Stimulated activated CD4-positive, alpha-beta T cell treated with anti-CD3 and anti-CD28 coated beads, Interleukin-1b, Interleukin-23, amount 100 ng/mL, for 1 hour (primary cell): Measurements from ENCODE around the gene LRFN2.

Experiments used
- DNase-seq, 2 donors: peaks; one replicate each; pipeline ENCODE4 v3.0.0-alpha.2; 2020; ENCODE audit warnings: low read depth in 2 of 2

Gene LRFN2

DNA sequence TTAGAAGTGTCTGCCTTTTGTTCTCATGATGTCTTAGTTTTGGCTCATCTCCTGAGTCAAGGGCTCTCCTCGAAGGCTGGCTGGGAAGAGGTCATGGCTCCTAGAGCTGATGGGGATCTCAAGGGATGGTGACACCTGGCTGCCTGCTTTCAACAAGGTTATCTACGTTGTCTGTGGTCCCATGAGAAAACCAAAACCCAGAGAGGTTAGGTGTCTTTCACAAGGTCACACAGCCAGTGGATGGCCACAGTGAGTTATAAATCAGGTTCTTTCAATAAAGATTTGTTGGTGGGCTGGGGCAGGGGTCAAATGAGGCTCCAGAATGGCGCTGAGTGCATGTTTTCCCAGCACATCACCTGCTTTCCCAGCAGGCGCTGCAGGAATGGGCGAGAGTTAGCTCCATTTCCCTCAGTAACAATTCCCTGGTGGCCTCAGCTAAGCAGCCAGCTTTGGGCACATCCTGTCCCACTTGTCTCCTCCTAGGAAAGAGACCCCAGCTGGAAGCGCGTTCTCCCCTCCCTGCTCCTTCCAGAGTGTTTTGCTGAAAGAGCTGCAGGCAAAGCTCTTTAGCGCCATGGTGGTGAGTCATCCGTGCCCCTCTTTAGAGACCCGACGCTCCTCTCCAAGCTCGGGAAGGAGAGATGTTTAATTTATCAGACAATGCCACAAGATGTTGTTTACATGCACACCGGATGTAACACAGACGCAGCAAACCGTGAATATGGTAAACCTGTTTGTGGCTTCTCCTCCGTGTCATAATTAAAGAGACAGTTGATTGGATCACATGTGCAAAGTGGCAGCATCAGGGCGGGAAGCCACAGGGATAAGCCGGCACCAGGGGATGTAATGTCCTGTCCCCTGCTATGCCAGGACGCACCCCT lies 109.7 kb downstream of the LRFN2 start:
- no peak for DNase-seq

DNA sequence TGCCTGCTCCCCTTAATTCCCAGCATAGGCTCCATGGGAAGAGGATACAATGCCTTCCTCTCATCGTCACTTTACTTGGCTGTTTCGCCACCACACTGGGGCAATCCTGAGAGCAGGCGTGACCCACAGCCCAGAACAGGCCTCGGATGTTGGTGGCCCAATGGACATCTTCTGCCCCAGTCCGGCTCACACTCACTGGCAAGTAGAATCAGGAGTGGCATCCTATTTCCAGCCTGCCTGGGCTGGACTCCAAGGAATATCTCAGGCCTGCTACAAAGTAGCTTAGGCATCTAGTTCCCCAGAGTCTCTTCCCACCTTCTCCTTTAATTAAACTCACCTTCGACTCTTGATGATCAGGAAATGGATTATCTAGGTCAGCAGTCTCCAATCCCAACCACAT lies 110.5 kb downstream of the LRFN2 start:
- DNase-seq = no peak

DNA sequence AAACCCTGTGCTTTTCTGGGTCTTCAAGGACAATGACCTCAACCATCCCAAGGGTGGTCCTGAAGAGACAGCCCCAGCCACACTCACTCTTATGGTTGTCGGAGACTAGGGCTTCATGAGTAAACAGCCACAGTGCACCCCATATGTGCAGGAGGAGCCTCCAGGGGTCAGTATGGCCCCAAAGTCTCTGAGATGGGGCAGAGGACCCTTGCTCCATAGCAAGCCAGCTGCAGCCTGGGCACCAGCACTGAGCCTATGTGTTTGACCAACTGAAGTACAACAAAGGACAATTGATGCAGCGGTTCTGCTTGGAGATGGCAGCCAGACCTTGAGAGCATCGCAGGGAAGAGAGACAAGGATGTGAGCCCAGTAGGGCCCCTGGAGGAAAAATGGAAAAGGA lies 112.2 kb downstream of the LRFN2 start:
- no peak for DNase-seq

DNA sequence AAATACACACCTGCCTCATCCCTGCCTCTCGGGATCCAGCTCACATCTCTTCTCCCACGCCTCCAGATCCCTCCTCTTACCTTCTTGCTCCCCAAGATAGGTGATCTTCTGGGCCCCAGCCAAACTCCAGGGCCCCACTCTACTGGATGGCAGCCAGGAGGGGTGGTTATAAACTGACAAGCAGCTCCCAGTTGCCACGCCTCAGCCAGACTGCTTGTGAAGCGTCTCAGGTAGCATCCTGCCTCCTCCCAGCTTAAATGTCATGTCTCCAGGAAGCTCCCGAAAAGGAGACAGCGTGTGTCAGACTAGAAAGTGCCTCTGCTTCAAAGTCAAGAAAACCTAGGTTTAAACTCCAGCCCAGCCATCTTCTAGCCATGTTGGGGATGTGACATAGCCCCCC lies 114.1 kb downstream of the LRFN2 start:
- DNase-seq = no peak

DNA sequence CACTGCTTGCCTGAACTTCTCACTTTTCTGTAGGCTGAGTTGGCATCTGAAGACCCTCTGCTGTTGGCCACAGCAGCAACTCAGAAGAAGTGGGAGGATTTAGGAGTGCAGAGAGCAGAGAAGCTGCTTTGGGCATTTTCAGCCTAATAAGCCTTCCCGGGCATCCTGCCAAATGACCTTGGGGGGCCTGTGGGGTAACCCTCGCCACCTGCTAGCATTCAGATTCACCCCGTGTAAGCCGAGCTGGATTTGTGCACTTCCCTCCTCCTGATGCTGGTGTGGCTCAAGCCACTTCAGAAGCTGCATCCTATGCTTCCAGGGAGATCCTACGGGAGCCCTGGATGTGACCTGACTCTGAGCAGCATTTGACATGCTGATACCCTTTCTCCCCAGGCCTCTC lies 114.8 kb downstream of the LRFN2 start:
- no peak for DNase-seq

DNA sequence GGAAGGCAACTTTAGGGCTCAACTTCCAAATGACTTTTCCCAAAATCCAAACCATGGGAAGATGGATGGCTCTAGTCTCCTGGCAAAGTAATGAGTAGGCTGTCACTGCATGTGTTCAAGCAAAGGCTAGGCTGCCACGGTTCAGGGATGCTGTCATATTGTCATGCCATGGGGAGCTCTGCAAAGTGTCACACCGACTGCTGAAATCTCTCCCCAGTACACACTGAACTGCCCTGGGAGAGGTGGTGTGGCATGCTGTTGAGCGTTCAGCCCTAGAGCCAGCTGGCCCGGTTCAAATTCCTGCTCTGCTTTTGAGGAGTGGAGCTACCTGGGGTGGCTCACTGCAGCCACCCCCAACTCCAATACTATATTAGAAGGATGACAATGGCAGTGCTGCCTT lies 115.9 kb downstream of the LRFN2 start:
- no peak for DNase-seq

DNA sequence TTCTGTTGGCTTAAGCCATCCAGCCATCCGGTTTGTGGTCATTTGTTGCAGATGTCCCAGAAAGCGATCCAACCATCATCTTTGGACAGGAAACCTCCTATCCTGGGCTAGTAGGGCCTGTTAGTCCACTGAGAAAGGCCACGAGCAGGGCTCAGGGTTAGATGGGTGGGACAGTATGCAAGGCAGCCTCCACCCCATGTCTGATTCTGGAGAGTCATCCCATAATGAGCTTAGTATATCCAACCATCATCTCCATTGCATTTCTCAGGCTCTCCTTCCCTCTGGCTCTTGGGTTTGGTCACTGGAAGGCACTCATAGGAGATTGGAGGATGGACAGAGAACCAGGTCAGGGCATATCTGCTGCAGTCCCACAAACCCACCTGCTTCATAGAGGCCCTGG lies 117.8 kb downstream of the LRFN2 start:
- no peak for DNase-seq

DNA sequence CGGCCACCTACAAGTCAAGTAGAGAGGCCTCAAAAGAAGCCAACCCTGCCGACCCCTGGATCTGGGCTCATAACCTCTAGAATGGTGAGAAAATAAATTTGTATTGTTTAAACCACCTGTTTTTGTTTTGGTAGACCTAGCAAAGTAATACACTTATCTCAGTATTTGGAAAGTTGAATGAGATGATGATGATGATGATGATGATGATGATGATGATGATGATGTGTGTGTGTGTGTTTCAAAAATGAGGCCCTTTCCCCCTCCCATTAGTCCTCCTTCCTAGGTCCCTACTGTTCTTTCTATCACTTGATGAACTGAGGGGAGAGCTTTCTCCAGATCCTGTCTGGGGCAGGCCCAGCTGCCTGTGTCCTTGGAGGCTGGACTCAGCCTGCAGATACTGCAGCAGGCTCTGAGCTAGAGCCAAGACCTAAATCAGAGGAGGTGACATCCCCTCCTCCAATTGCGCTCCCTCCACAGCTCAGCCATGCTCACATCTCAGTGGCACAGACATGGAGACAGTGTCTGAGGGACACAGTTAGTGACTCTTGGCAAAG lies 120.1 kb downstream of the LRFN2 start:
- DNase-seq = no peak

DNA sequence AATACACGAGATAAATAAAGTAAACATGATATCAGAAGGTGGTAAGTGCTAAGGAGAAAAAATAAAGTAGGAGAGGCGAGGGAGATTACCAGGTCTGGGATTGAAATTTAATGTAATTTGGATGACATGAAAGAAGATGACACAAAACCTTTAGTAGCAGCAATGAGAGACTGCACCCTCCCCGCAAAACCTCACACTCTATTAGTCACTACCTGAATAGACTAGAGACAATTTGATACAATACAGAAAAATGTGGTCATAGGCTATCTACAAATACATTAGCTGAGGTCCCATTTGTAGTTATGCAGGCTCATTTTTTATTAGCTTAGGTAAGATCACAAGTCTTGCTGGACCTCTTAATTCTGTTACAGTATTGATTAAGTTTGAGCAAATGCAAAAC lies 125.5 kb downstream of the LRFN2 start:
- DNase-seq = no peak

DNA sequence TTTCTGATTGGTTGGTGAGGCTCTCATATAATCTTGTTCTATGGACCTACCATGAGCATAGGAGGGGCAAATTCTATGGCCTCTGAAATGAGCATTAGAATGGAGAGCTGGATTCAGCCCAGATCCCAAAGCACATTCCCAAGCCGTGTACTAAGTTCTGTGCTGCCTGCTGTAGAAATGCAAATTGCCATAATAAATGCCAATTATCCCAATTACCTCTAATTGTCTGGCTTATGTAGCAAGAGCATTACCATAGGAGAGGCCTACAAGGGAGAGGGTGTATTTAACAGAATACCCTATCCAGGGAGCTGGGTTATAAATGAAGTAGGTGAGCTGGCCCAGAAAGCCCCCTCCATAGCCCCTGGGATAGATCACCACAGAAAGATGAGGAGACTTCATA lies 126.8 kb downstream of the LRFN2 start:
- DNase-seq = no peak

DNA sequence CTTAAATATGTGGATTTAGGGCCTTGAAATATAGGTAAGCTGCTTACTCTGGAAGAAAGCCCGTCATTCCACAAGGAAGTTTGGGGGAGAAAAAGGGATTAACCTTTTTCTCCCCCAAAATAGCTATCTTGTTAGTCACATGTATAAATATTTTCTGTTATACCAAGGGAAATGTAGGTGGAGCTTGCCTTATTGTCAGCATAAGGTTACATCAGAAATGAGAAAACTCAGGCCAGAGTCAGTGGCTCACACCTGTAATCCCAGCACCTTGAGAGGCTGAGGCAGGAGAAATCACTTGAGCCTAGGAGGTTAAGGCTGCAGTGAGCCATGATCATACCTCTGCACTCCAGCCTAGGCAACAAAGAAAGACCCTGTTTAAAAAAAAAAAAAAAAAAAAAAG lies 129.9 kb downstream of the LRFN2 start:
- no peak for DNase-seq

DNA sequence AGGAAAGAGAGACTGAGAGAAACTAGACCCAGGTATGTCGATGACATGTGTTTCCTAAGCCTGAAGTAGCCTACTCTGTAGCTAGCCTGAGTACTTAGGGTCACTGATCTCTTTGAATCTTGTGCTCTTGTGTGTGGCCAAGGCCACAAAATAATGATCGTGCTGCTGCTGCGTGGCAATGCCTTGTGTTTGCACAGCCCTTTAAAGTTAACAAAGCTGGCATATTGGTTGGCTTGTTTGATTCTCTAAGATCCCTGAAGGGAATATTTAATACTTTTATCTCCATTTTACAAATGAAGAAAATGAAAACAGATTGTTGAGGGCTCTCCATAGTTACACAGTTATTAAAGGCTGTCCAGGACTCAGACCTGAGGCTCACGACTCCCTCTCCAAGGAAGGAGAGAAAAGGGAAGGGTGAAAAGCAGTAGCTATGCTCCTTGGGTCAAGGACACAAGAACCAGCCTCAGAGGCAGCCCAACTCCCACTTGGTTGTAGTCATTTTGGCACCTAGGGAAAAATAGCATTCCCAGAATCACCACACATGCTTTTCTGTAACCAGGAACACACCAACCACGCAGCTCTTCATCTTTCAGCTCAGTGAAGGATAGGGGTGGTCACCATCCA lies 130.7 kb downstream of the LRFN2 start:
- DNase-seq = no peak

DNA sequence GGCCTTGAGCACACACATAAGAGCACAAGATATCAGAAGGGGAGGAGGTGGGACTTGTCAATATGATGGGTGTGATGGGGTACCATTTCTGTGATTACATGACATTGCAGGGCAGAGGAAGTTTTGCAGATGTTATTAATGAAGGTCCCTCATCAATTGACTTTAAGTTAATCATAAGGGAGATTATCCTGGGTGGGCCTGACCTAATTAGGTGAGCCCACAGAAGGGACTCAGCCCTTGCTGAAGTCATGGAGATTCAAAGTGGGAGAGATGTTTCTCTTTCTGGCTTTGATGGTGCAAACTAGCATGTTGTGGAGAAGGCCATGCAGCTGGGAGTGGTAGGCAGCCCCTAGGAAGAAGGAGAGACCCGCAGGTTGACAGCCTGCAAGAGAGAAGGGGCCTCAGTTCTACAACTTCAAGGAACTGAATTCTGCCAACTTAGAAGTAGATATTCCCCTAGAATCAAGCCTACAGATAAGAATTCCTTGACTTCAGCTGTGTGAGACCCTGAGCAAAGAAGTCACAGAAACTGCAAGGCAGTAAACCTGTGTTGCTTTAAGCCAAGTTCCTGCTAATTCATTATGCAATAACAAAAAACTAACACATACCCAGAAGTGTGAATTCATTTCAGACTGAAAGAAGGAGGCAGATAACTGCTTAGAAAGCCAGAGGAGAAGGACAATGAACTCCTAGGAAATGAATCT lies 131.3 kb downstream of the LRFN2 start:
- no peak for DNase-seq

DNA sequence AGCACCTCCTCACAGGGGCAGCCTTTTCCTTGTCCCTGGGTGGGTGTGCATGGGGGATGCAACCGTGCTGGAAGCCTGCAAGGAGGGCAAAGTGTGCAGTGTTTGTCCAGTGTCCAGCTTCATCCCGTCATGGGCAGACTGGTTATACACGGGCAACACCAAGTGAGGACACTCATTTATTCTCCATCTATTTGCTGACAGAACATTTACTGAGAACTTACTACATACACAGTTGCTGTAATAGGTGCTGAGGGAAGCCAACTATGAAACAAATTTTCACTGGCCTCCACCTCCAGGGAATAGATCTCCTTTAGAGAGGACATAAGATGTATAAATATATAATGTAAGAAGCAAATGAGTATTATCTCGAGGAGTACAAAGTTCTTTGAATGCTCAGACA lies 136.7 kb downstream of the LRFN2 start:
- DNase-seq = no peak

DNA sequence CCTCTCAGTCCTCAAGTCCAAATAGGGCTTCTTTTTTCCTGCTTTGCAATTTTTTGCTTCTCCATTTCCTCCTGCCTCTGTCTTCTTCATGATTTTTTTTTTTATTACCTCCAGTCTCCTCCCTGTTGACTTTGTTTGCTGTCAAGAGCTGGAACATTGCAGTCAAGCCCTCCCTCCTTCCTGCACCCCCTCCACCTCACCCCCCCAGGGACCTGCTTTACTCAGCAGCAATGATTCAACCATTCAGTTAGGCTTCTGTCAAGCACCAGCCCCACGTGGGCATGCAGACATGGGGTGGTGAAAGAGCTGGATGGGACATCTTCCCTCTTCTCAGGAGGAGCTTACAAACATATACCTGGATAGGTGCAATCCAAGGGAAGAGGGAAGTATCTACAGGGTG lies 142.4 kb downstream of the LRFN2 start:
- no peak for DNase-seq

DNA sequence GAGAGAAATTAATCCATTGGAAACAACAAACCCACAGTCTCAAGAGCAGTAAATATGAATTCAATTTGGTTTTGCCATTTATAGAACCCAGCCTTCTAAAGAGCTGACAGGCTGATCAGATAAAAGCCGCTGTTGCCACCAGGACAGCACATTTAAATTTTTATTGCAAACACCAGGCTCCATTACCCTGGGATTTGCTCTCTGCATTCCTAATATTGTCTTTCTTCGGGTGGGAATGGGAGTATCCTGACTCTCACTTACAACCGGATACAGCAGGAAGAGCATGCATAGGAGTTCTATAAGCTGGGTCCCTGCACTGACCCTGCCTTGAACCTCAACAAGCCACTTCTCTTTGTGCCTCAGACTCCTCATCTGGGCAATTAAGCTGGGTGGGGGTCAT lies 142.9 kb downstream of the LRFN2 start:
- DNase-seq = no peak

DNA sequence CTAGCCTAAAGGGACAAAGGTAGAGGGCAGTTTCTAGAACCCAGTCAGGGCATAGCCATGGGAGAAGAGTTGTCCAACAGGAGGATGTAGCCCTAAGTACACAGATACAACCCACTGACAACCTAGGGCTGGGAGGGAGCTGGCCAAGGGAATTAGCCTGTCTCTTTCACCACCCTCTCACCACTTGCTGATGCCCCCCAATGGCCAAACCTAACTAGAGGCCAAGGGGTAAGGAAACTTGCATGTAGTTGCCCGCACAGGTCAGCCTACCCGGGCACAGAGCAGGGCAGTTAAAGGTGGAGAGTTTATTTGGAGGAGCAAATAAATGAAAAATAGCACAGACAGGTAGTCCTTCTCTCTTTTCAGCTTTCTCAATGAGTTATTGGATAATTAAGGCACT lies 143.3 kb downstream of the LRFN2 start:
- no peak for DNase-seq

DNA sequence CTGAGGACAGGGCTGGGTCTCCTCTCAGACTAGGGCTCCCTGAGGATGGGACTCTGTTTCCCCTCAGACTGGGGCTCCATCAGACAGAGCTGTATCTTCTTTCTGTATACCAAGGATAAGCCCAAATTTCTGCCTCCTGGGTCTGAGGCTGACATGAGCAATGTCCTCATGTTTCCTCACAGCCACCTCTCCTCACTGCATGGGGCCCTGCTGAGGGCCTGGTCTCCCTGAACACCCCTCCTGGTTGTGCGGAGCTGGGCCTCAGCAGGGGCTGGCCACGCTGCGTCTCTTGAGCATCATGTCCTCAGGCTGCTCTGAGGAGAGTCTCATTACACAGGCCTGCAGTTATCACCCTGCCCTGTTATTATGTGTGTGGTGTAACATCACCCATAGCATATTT lies 144.6 kb downstream of the LRFN2 start:
- DNase-seq = no peak

DNA sequence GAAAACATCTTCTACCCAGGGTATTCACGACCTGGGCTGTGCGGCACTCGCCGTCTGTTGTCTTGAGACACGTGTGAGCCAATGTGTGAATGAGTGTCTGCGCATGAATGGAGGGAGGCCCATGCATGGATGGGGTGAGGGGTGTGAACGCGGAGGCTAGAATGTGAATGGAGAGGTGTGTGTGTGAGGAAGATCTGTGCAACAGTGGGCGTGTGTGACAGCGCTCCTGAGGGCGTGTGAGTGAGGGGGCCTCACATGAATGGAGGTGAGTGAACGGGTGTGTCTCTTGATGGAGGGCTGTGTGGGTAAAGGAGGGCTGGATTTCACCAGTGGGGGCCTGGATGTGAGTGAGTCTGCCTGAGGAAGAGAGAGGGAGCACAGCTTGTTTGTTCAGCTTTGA lies 146.0 kb downstream of the LRFN2 start:
- DNase-seq = no peak

DNA sequence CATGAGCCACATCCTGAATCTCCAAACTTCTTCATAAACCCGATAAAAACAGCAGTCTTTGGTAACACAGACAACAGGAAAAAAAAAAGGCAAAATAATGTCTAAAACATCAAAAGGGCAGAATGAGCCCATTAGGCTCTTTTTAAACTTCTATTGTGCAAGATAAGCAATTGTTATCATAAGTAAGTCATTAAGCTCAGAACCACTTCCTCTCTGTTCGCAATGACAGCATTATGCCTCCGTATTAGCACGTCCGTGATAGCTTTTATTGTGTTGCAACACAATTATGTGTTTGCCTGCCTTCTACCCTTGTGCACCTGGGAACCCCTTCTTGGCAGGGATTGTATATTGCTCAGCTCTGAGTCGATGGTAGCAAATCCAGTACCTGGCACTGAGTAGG lies 147.1 kb downstream of the LRFN2 start:
- no peak for DNase-seq

DNA sequence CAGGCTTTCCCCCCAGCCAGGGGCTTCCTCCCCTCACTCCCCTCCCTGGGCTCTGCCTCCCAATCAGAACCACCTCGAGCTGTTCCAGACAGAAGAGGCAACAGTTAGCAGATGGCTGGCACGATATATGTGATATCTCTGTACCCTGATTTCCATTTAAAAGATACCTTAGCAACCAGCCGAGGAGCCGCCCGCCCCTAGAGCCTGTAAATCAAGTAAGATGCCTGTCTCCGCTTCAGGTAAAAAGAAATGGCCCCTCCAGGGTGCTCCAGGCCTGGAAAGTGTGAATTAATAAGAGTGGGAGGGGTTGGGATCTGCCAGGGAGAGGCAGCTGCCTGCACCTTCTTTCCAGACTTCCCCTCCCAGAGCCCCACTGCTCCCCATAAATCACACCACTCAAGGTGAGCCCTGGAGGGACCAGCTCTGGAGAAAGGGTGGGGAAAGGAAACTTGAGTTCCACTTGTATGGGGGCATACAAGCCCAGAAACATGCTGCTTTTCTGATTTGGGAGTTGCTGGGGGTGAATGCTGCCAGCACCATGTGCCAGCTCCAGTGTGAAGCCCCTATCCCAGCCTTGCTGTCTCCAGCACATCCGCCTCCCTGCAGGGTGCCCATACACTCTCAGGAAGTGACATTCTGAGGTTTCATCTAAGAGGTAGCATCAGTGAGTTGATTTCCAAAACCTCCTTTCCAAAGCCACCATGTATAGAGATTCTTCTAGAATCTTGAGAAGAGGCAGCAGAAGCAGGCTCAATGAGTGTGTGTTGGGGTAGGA lies 148.0 kb downstream of the LRFN2 start:
- no peak for DNase-seq
